Measurements from ENCODE around the gene GTF2F2. TPM values are rescaled to one million over a fixed set of nuclear protein-coding genes. Genes with fewer than 3 reads are reported as not detected.

Gene GTF2F2
- polyA plus RNA-seq, 1 donor: 19.3 TPM

DNA sequence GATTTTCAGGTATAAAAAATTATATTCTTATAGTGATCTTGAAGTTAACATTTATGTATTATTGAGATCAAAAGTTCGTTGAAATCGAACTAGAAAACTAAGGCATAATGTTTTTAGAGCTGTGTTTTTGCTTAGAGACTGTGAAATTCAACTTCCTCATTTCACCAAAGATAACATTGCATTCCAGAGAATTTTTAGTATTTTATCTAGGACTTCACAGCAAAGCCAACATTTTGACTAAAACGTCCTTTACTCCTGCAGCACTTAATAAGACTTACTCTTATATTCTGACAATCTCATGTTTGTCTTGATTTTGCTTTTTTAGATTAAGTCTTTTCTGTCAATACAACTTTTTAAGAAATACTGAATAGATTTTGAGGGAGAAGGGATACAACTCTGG, 75.8 kb downstream of the GTF2F2 start:
- H3K27me3 ChIP-seq (ENCODE audit: control insufficient read depth, insufficient read depth, low read length): no peaks in the 10 kb centered on the region
- H3K27ac ChIP-seq (ENCODE audit: low read length): no peak overlapping the region
- H3K36me3 ChIP-seq (ENCODE audit: control insufficient read depth, insufficient read depth, low read length): no peaks in the 10 kb centered on the region
- no peak for DNase-seq
- 88% methylated on average over 2 of the region's 3 CpGs for WGBS (ENCODE audit: insufficient coverage, low lambda C conversion rate)
- H3K4me1 ChIP-seq (ENCODE audit: control insufficient read depth, insufficient read depth, low read length): no peaks in the 10 kb centered on the region
- H3K9me3 ChIP-seq (ENCODE audit: control insufficient read depth, low read depth, low read length): no peaks in the 10 kb centered on the region
- no peak overlapping the region for H3K4me3 ChIP-seq (ENCODE audit: low read length)

DNA sequence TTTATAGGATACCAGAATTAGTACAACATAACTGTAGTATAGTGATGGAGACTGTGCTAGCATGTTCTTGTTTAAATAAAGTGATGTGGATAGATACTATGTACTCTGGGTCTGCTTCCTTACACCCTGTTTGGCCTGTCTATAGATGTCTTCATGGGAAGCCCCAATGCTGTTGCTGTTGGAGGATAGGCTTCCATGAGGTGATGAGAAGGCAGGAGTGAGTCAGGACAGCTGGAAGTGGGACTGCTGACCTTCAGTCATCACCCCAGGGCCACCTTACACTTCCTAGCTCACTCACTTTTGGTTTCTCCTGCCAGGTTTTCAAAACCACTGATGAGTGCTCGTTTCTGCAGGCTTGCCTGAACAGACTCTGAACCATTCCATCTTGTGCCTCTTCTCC, 76.3 kb downstream of the GTF2F2 start:
- H3K9me3 ChIP-seq (ENCODE audit: control insufficient read depth, low read depth, low read length): no peaks in the 10 kb centered on the region
- no peaks in the 10 kb centered on the region for H3K36me3 ChIP-seq (ENCODE audit: control insufficient read depth, insufficient read depth, low read length)

DNA sequence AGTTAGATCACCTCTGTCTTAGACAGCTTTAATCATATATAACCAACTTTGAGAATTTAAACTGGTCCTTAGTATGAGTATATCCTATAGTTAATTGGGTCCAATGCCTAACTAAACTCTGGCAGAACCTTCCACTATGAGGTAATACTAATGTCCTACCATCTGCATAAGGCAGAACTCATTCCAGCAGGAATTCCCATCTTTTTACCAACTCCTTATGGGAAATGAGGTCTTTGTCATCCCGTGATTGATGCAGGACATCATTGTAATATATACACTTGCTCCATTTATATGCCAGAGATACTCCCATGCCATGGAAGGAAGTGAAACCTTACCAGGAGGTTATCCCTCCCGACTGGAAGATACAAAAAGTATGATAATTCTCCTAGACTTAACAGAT, 77.7 kb downstream of the GTF2F2 start:
- no CpG with 5 or more reads among the region's 2 CpGs for WGBS (ENCODE audit: insufficient coverage, low lambda C conversion rate)
- no peak overlapping the region for H3K4me3 ChIP-seq (ENCODE audit: low read length)

More for the DNA sequence above, 76.3 kb downstream of the GTF2F2 start:
- Histone ChIP-seq H3K27ac (ENCODE audit: low read length) (no peak overlapping the region), H3K4me1 (ENCODE audit: control insufficient read depth, insufficient read depth, low read length) (no peaks in the 10 kb centered on the region), H3K4me3 (ENCODE audit: low read length) (no peak overlapping the region), H3K27me3 (ENCODE audit: control insufficient read depth, insufficient read depth, low read length) (no peaks in the 10 kb centered on the region)
- no peak for DNase-seq
- WGBS (ENCODE audit: insufficient coverage, low lambda C conversion rate): no CpG with 5 or more reads among the region's 1 CpG

DNA sequence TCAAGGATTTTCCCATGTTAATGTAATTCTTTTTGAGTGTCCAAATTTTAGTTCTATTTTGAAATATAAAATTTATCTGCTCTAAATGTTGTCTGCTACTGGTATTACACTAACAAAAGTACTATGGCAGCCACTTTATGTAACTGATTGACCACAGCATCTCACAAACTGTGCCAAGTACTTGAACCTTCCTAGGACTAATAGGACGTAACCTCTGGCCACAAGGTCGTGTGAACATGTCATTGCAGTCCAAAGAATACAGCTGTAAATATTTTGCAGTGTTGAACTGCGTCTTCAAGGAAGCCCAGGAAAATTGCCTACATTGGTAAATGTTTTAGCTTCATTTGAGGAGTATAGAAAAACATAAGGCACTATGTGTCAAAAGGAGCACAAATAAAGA, 78.6 kb downstream of the GTF2F2 start:
- no peak overlapping the region for H3K27ac ChIP-seq (ENCODE audit: low read length)
- no peak for DNase-seq
- no peaks in the 10 kb centered on the region for H3K36me3 ChIP-seq (ENCODE audit: control insufficient read depth, insufficient read depth, low read length)
- H3K9me3 ChIP-seq (ENCODE audit: control insufficient read depth, low read depth, low read length): no peaks in the 10 kb centered on the region
- 86% methylated on average over 3 of the region's 3 CpGs for WGBS (ENCODE audit: insufficient coverage, low lambda C conversion rate)
- H3K27me3 ChIP-seq (ENCODE audit: control insufficient read depth, insufficient read depth, low read length): no peaks in the 10 kb centered on the region
- no peaks in the 10 kb centered on the region for H3K4me1 ChIP-seq (ENCODE audit: control insufficient read depth, insufficient read depth, low read length)
- no peak overlapping the region for H3K4me3 ChIP-seq (ENCODE audit: low read length)

More for the DNA sequence above, 77.7 kb downstream of the GTF2F2 start:
- Histone ChIP-seq H3K9me3 (ENCODE audit: control insufficient read depth, low read depth, low read length) (no peaks in the 10 kb centered on the region), H3K27ac (ENCODE audit: low read length) (no peak overlapping the region), H3K27me3 (ENCODE audit: control insufficient read depth, insufficient read depth, low read length) (no peaks in the 10 kb centered on the region), H3K36me3 (ENCODE audit: control insufficient read depth, insufficient read depth, low read length) (no peaks in the 10 kb centered on the region), H3K4me1 (ENCODE audit: control insufficient read depth, insufficient read depth, low read length) (no peaks in the 10 kb centered on the region)
- DNase-seq: no peak

DNA sequence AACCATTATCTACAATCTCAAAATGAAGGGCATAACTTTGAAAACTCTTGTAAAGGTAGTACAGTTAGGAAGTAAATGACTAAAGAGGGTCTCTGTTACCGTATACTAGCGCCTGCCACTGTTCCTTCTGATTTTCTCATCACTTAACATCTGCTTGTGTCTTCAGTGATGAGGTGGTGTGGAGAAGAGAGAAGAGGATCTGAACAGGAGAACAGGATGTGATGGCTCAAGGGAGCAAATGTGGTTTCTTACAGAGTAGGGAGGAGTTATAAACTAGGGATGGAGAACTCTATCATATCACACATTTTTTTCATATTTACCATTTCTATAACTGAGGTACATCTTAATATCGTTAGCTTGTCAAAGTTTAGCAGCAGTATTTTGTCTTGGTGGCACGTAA, 79.4 kb downstream of the GTF2F2 start:
- H3K4me1 ChIP-seq (ENCODE audit: control insufficient read depth, insufficient read depth, low read length): no peaks in the 10 kb centered on the region
- 100% methylated on average over 2 of the region's 4 CpGs for WGBS (ENCODE audit: insufficient coverage, low lambda C conversion rate)
- H3K9me3 ChIP-seq (ENCODE audit: control insufficient read depth, low read depth, low read length): no peaks in the 10 kb centered on the region
- H3K27ac ChIP-seq (ENCODE audit: low read length): no peak overlapping the region
- H3K4me3 ChIP-seq (ENCODE audit: low read length): no peak overlapping the region
- H3K36me3 ChIP-seq (ENCODE audit: control insufficient read depth, insufficient read depth, low read length): no peaks in the 10 kb centered on the region
- no peaks in the 10 kb centered on the region for H3K27me3 ChIP-seq (ENCODE audit: control insufficient read depth, insufficient read depth, low read length)
- DNase-seq: no peak

DNA sequence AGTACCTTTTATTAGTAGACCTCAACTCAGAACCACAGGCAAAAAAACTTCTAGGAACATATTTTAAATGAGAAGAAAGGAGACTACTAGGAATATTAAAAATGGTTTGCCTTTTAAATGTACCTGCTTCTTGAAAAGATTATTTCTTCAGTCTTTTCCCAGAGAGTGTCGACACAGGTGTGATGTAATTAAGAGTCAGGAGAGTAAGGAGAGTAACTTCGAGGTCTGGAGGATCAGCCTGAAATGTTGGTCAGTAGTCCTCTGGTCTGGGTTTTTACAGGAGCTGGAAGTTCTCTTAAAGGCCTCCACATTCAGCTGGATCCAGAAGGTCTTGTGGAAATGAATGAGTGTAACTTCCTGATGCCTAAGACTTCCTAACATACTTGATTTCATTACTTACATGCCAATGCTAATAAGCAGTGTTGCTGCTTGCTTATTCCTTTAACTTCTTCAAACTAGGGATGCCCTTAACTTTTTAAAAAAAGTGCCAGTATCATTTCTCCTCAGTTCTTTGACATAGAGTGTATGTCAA, 80.5 kb downstream of the GTF2F2 start, which contains the start of gene KCTD4:
KCTD4 (minus strand) TSS at position 345 of the 532 bp plus-strand sequence. CDS start 6,478 bp downstream, outside the sequence.
- Histone ChIP-seq H3K36me3 (ENCODE audit: control insufficient read depth, insufficient read depth, low read length) (no peaks in the 10 kb centered on the region), H3K27ac (ENCODE audit: low read length) (no peak within 1 kb of the TSS), H3K4me3 (ENCODE audit: low read length) (no peak within 1 kb of the TSS), H3K27me3 (ENCODE audit: control insufficient read depth, insufficient read depth, low read length) (no peaks in the 10 kb centered on the region), H3K9me3 (ENCODE audit: control insufficient read depth, low read depth, low read length) (no peaks in the 10 kb centered on the region), H3K4me1 (ENCODE audit: control insufficient read depth, insufficient read depth, low read length) (no peaks in the 10 kb centered on the region)
- DNase-seq: no peak
- no CpG with 5 or more reads among the region's 2 CpGs for WGBS (ENCODE audit: insufficient coverage, low lambda C conversion rate)

DNA sequence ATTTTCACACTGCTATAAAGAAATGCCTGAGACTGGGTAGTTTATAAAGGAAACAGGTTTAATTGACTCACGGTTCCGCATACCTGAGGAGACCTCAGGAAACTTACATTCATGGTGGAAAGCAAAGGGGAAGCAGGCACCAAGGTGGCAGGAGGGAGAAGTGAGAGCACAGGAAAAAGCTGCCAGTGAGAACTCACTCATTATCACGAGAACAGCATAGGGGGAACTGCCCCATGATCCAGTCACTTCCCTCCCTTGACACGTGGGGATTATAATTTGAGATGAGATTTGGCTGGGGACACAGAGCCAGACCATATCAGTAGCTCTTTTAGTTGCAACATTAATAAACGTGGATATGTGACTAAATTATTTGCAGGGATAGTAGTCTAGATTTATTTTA, 84.8 kb downstream of the GTF2F2 start:
- H3K4me3 ChIP-seq (ENCODE audit: low read length): no peak overlapping the region
- no peak overlapping the region for H3K27ac ChIP-seq (ENCODE audit: low read length)
- no peaks in the 10 kb centered on the region for H3K4me1 ChIP-seq (ENCODE audit: control insufficient read depth, insufficient read depth, low read length)
- H3K9me3 ChIP-seq (ENCODE audit: control insufficient read depth, low read depth, low read length): no peaks in the 10 kb centered on the region
- H3K36me3 ChIP-seq (ENCODE audit: control insufficient read depth, insufficient read depth, low read length): peaks cover 8% of the 10 kb centered on the region
- WGBS (ENCODE audit: insufficient coverage, low lambda C conversion rate): 80% methylated on average over 3 of the region's 5 CpGs
- no peaks in the 10 kb centered on the region for H3K27me3 ChIP-seq (ENCODE audit: control insufficient read depth, insufficient read depth, low read length)
- DNase-seq: no peak

DNA sequence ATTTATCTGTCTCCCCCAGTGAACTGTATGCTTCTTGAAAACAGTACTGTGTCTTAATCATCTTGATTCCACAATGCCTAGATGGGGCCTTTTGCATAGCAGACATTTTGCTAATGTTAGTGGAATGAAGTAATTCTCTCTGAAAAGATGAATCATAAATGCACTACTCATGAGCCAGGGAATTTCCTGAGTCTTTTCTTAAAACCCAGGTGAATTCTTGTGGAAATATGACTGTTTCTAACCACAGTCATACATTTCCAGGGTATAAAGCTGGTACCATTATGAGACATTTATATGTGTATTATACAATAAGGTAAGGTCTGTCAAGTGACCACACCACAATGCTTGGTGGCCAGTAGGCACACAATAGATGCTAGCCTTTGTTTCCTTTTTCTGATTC, 86.0 kb downstream of the GTF2F2 start:
- H3K27me3 ChIP-seq (ENCODE audit: control insufficient read depth, insufficient read depth, low read length): no peaks in the 10 kb centered on the region
- H3K27ac ChIP-seq (ENCODE audit: low read length): peak overlapping the region; percentile 5
- H3K4me1 ChIP-seq (ENCODE audit: control insufficient read depth, insufficient read depth, low read length): no peaks in the 10 kb centered on the region
- no peak overlapping the region for H3K4me3 ChIP-seq (ENCODE audit: low read length)
- H3K9me3 ChIP-seq (ENCODE audit: control insufficient read depth, low read depth, low read length): no peaks in the 10 kb centered on the region
- peaks cover 9% of the 10 kb centered on the region for H3K36me3 ChIP-seq (ENCODE audit: control insufficient read depth, insufficient read depth, low read length)
- no peak for DNase-seq

DNA sequence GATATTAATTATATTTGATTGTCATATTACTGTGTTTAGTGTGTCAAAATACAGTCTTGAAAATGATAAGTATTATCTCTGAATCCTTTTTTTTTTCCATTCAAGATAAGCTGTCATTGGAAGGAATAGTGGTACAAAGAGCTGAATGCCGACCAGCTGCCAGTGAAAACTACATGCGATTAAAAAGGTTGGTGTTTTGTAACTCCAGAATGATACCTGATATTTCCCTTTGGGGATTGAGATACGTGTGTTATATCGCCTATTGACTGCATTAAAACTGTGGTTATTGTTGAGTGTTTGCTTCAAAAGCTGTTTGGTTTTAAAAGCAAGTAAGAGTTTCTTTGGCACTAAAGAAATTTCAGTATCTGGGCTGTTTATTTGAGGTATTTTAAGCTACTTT, 87.0 kb downstream of the GTF2F2 start:
- H3K36me3 ChIP-seq (ENCODE audit: control insufficient read depth, insufficient read depth, low read length): peaks cover 9% of the 10 kb centered on the region
- no peaks in the 10 kb centered on the region for H3K9me3 ChIP-seq (ENCODE audit: control insufficient read depth, low read depth, low read length)
- no peak for DNase-seq
- no peaks in the 10 kb centered on the region for H3K4me1 ChIP-seq (ENCODE audit: control insufficient read depth, insufficient read depth, low read length)
- no CpG with 5 or more reads among the region's 4 CpGs for WGBS (ENCODE audit: insufficient coverage, low lambda C conversion rate)
- no peak overlapping the region for H3K27ac ChIP-seq (ENCODE audit: low read length)
- H3K4me3 ChIP-seq (ENCODE audit: low read length): no peak overlapping the region
- H3K27me3 ChIP-seq (ENCODE audit: control insufficient read depth, insufficient read depth, low read length): no peaks in the 10 kb centered on the region

DNA sequence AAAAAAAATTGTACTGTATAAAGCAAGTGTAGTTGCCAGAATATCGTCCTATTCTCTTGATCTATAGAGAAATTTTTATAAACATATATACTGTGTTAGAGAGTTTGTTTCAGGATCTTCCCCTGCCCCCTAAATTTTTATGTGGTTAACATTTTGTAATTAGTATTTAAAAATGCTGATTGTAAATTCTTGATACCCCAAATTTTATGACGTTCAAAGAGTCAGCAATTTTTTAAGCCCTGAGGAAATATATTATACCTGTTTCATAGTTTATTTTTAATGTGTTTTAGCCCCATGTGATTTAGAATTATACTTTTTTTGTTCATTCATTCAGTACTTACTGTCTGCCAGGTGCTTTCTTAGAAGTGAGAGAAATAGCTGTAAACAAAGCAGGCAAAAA, 87.8 kb downstream of the GTF2F2 start:
- no peak for DNase-seq
- no peaks in the 10 kb centered on the region for H3K4me1 ChIP-seq (ENCODE audit: control insufficient read depth, insufficient read depth, low read length)
- no peak overlapping the region for H3K4me3 ChIP-seq (ENCODE audit: low read length)
- no peak overlapping the region for H3K27ac ChIP-seq (ENCODE audit: low read length)
- no CpG with 5 or more reads among the region's 2 CpGs for WGBS (ENCODE audit: insufficient coverage, low lambda C conversion rate)
- H3K36me3 ChIP-seq (ENCODE audit: control insufficient read depth, insufficient read depth, low read length): peaks cover 9% of the 10 kb centered on the region
- no peaks in the 10 kb centered on the region for H3K9me3 ChIP-seq (ENCODE audit: control insufficient read depth, low read depth, low read length)
- H3K27me3 ChIP-seq (ENCODE audit: control insufficient read depth, insufficient read depth, low read length): no peaks in the 10 kb centered on the region

DNA sequence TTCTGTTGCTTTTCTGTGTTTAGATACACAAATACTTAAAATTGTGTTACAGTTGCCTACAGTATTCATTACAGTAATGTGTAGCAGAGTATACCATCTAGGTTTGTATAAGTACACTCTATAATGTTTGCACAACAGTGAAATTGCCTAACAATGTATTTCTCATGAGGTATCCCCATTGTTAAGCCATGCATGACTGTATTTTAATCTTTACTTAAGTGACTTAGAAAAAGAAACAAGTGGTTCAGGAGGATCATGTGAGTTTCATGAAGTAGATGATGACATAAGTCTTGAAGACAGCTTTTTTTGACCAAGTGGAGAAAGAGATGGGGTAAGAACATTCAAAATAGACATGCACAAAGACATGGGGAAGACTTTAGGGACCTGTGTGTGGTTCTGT, 88.9 kb downstream of the GTF2F2 start:
- no peak for DNase-seq
- Histone ChIP-seq H3K27ac (ENCODE audit: low read length) (no peak overlapping the region), H3K27me3 (ENCODE audit: control insufficient read depth, insufficient read depth, low read length) (no peaks in the 10 kb centered on the region), H3K9me3 (ENCODE audit: control insufficient read depth, low read depth, low read length) (no peaks in the 10 kb centered on the region), H3K4me3 (ENCODE audit: low read length) (no peak overlapping the region), H3K36me3 (ENCODE audit: control insufficient read depth, insufficient read depth, low read length) (peaks cover 9% of the 10 kb centered on the region), H3K4me1 (ENCODE audit: control insufficient read depth, insufficient read depth, low read length) (no peaks in the 10 kb centered on the region)

Measured in large intestine (tissue), 3 donors.